Neutrophil (primary cell): ENCODE results near the gene CCDC197.

Experiments
- H3K27ac ChIP-seq: fragments of 200-600 bp; sonication (generic); 2 replicates; pipeline ENCODE4 v1.5.1; 2016; ENCODE audit warnings: mild to moderate bottlenecking, moderate library complexity
- H3K27me3 ChIP-seq: fragments of 200-600 bp; sonication (generic); 2 replicates; pipeline ENCODE4 v1.6.0; 2016; ENCODE audit warnings: mild to moderate bottlenecking
- H3K36me3 ChIP-seq: fragments of 200-600 bp; sonication (generic); 2 replicates; pipeline ENCODE4 v1.5.1; 2017
- H3K4me1 ChIP-seq, 2 experiments: fragments of 200-600 bp in 1 of 2; sonication (generic) in 1 of 2; 1 replicate in 1 of 2; 2 replicates in 1 of 2; pipeline versions ENCODE4 v1.5.1 to v1.6.1; 2013 to 2016; ENCODE audit warnings: low read depth in 1 of 2, low read length in 1 of 2, mild to moderate bottlenecking in 1 of 2, moderate library complexity in 1 of 2; ENCODE audit not compliant: control insufficient read depth in 1 of 2, insufficient read depth in 1 of 2
- H3K4me3 ChIP-seq, 2 experiments: fragments of 200-600 bp in 1 of 2; sonication (generic) in 1 of 2; 1 replicate in 1 of 2; 2 replicates in 1 of 2; pipeline ENCODE4 v1.5.1; 2013 to 2016; ENCODE audit warnings: low read depth in 1 of 2, low read length in 1 of 2, mild to moderate bottlenecking in 1 of 2, moderate library complexity in 1 of 2
- H3K9me3 ChIP-seq: fragments of 200-600 bp; sonication (generic); 2 replicates; pipeline ENCODE4 v1.5.1; 2016
- CTCF ChIP-seq: fragments of 200-600 bp; sonication (generic); IDR thresholded peaks from 2 replicates; pipeline ENCODE4 v1.5.1; 2016; ENCODE audit warnings: antibody characterized with exemption

CCDC197 gene

GRCh38 chr14:93987815-93988476, 9.2 kb upstream of the CCDC197 start:
- no peak for TF ChIP-seq CTCF
- Histone ChIP-seq H3K4me3 (no peak overlapping the region), H3K27me3 (peaks cover 44% of the 10 kb centered on the region), H3K9me3 (no peaks in the 10 kb centered on the region), H3K4me1 (no peaks in the 10 kb centered on the region), H3K27ac (no peak overlapping the region), H3K36me3 (no peaks in the 10 kb centered on the region)

GRCh38 chr14:93989939-93990338, 7.2 kb upstream of the CCDC197 start:
- no peak for TF ChIP-seq CTCF
- Histone ChIP-seq H3K4me3 (no peak overlapping the region), H3K9me3 (no peaks in the 10 kb centered on the region), H3K27me3 (peaks cover 40% of the 10 kb centered on the region), H3K36me3 (no peaks in the 10 kb centered on the region), H3K27ac (no peak overlapping the region), H3K4me1 (no peaks in the 10 kb centered on the region)

GRCh38 chr14:93991212-93991611, 5.9 kb upstream of the CCDC197 start:
- no peak overlapping the region for H3K27ac ChIP-seq
- peaks cover 39% of the 10 kb centered on the region for H3K27me3 ChIP-seq
- H3K4me1 ChIP-seq, result no peaks in the 10 kb centered on the region
- H3K36me3 ChIP-seq, result no peaks in the 10 kb centered on the region
- TF ChIP-seq CTCF, result no peak
- no peaks in the 10 kb centered on the region for H3K9me3 ChIP-seq
- no peak overlapping the region for H3K4me3 ChIP-seq

GRCh38 chr14:93991649-93992048, 5.5 kb upstream of the CCDC197 start:
- no peaks in the 10 kb centered on the region for H3K36me3 ChIP-seq
- no peaks in the 10 kb centered on the region for H3K9me3 ChIP-seq
- no peak for TF ChIP-seq CTCF
- H3K4me1 ChIP-seq, result no peaks in the 10 kb centered on the region
- H3K27me3 ChIP-seq, result peaks cover 36% of the 10 kb centered on the region
- no peak overlapping the region for H3K4me3 ChIP-seq
- H3K27ac ChIP-seq, result no peak overlapping the region

- H3K27me3 ChIP-seq, result peaks cover 26% of the 10 kb centered on the region
- no peak for TF ChIP-seq CTCF
- H3K4me3 ChIP-seq, result no peak overlapping the region
- H3K4me1 ChIP-seq, result no peaks in the 10 kb centered on the region
- H3K27ac ChIP-seq, result no peak overlapping the region
- no peaks in the 10 kb centered on the region for H3K36me3 ChIP-seq
- H3K9me3 ChIP-seq, result no peaks in the 10 kb centered on the region
Observed at GRCh38 chr14:93993382-93993781, 3.7 kb upstream of the CCDC197 start.
